NCI-H345 treated with DMSO at 0.1 percent for 48 hours (cell line): ENCODE measurements around the gene EPN3.

Experiments
- DNase-seq: peaks from one replicate; lab custom pipeline; 2025; ENCODE audit not compliant: unreplicated experiment; lab: John Stamatoyannopoulos, UW

Gene EPN3

DNA sequence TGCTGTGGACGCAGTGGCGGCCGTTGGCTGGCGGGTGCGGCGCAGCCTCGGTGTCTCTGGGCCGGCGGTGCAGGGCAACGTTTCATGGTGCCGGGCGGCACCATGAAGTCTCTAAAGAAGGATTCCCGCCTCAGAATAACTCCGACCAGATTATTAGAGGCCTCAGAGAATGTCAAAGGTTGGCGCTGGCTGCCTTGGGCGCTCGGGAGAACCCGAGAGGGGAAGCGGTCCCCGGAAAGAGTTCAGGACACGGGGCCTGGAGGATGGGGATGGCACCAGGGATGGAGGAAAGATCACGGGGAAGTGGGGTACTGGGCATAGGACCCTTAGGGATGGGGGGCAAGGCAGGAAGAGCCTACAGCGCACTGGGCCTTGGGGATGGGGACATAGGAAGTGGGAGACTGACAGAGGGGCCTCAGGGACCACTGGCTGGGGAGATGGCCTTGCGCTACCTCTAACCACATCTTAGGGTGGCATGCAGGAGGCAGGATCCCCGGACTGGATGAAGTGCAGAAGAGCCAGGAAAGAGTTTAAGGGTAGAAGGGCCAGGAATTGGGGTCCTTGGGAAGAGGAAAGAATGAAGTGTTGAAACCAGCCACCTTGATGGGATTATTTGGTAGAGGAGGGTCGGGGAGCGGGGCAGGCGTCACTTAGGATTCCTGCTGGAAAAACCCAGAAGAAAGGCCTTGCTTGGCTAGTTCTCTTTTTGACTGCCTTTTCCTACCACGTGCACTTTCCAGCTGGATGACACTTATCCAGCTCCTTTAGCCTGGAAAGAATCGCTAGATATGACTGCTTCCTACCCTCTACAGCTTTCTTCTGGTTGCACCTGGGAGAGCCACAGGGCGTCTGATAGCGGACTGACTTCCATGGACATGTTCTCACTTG is 23.7 kb upstream of the EPN3 start:
- no peak for DNase-seq

GRCh38 chr17:50511058-50511457 is 21.5 kb upstream of the EPN3 start:
- DNase-seq, result no peak

DNA sequence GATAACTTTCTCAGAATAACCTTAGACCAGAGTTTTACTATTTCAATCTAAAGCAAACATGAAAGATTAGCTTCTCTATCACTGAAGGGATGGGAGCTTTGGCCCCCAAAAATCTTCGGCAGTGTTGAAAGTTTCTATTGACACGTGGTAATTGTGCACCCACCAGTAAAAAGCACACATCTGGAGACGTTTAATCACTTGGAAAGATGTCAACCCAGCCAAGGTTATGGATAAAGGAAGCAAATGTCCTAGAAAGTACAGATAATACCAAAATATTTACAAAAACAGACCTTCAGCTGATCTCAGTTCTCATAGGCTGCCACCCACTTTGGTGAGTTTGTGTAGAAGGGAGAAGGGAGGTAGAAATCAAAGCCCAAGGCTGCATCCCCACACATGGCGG is 19.0 kb upstream of the EPN3 start:
- no peak for DNase-seq

DNA sequence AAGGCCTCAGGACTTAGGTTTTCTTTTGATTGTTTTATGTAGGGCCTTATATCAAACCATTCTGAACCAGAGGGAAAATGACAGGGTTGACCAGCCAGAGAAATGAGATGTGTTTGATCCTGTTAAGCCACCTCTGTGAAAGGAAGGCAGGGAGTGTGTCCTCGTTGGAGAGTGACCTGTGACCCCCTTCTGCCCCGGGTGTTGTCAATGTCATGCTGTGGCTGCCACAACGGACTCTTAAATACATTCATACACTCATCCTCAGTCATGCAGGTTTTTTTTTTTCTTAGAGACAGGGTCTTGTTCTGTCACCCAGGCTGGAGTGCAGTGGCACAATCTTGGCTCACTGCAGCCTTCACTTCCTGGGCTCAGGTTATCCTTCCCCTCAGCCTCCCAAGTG is 18.1 kb upstream of the EPN3 start:
- no peak for DNase-seq

DNA sequence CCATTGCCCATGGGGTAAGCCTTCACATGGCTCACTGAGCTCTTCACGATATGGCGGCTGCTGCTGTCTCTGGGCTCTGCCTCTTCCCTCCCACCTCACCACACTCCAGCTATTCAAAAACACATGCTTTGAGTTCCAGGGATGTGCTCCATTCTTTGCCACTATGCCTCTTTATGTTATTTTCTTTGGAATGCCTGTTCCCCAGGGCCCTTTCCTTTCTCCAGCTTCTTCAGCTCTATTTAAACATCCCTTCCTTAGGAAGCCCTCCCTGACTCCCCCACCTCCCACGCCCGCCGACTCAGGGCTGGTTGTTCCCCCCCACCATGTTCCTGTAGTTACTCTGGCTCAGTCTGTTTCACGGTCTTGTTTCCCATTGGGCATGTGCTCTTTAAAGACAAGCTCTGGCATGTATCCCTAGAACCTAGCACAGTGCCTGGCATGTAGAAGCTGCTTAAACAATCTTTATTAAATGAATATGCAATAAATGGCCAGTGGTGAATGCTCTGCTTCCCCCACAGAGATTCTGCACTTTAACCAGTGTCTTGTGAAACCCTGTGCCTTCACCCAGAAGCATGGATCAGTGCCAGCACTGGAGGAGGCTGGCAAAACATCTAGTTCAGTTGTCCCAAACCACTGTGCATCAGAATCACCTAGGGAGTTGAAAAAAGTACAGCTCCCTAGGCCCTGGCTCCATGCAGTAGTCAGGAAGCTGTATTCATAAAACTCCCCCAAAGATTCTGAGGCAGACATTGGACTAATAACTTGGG is 17.4 kb upstream of the EPN3 start:
- no peak for DNase-seq

- DNase-seq, result no peak
These were observed 15.5 kb upstream of the EPN3 start for GRCh38 chr17:50517011-50517410.

- no peak for DNase-seq
These were observed 14.8 kb upstream of the EPN3 start for GRCh38 chr17:50517504-50518383.

DNA sequence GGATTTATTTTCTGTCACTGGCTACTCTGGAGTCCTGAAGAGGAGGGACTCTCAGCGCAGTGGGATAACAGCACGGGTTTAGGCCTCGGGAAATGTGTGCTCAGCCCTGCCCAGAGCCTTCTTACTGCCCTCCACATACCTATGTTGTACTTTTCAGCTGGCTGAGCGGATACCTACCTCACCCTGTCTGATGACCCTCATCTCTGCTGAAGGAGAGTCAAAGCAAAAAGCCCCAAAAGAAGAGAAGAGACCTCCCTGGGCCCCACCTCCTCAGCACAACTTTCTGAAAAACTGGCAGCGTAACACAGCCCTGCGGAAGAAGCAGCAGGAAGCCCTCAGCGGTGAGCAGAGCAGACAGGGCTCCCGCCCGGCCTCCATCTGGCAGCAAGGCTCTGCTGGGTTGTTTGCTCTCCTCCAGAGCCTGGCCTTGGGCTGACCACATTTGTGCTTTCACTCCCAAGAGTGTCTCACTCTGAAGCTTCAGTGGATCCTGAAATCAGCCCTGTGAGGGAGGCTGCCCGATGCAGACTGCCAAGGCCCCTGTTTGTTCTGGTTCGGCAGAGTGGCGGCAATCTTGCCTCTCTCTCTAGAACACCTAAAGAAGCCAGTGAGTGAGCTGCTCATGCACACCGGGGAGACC is 14.0 kb upstream of the EPN3 start:
- no peak for DNase-seq

DNA sequence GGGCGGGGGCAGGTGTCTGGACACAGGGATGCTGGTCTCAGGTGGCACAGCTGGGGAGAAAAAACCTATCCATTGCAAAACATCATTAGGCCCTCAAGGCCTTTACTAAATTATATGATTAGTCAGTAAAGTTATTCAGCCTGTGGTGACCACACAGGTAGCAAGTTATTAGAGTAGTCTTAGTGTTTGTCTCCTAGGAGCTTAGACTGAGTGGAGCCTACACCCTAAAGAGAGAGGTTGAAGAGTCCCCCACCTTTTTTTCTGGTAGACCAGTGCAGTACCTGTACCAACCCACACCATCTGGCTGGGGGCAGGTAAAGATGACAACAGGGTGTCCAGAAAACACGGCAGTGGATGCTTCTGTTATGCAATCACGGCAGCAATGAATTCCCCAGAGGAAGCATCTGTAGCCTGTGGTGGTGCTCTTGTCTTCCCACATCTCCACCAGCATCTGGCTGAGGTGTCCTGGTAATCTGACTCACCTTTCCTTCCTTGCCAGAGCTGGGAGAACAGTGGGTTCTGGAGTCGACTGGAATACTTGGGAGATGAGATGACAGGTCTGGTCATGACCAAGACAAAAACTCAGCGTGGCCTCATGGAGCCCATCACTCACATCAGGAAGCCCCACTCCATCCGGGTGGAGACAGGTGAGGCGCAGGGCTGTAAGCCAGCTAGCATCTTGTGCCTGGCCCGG is 13.2 kb upstream of the EPN3 start:
- no peak for DNase-seq

- DNase-seq, result no peak
These were observed 12.1 kb upstream of the EPN3 start for GRCh38 chr17:50520483-50520882.

- no peak for DNase-seq
These were observed 11.0 kb upstream of the EPN3 start for GRCh38 chr17:50521514-50521913.

DNA sequence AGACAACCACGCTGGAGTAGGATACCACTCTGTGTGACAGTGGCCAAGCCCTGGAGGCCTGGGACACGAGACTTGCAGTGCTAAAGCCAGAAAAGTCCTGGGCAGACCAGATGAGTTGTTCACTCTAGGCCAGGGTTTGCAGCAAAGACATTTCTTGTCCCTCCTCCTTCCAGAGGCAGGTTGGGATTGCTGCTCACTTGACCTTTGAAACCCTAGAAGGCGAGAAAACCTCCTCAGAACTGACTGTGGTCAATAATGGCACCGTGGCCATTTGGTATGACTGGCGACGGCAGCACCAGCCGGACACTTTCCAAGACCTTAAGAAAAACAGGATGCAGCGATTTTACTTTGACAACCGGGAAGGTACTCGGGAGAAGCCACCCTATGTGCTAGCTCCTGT is 9.8 kb upstream of the EPN3 start:
- DNase-seq, result no peak

GRCh38 chr17:50523208-50523607 is 9.3 kb upstream of the EPN3 start:
- no peak for DNase-seq

DNA sequence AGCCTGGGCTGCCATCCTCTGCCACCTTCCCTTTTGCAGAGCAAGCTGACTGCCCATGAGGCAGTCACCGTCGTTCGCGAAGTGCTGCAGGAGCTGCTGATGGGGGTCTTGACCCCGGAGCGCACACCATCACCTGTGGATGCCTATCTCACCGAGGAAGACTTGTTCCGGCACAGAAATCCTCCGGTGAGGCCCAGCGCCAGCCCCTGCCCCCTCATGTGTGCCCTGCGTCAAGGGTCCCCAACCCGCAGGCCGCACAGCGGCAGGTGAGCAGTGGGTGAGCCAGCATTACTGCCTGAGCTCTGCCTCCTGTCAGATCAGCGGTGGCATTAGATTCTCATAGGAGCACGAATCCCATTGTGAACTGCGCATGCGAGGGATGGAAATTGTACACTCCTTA is 7.7 kb upstream of the EPN3 start:
- no peak for DNase-seq

DNA sequence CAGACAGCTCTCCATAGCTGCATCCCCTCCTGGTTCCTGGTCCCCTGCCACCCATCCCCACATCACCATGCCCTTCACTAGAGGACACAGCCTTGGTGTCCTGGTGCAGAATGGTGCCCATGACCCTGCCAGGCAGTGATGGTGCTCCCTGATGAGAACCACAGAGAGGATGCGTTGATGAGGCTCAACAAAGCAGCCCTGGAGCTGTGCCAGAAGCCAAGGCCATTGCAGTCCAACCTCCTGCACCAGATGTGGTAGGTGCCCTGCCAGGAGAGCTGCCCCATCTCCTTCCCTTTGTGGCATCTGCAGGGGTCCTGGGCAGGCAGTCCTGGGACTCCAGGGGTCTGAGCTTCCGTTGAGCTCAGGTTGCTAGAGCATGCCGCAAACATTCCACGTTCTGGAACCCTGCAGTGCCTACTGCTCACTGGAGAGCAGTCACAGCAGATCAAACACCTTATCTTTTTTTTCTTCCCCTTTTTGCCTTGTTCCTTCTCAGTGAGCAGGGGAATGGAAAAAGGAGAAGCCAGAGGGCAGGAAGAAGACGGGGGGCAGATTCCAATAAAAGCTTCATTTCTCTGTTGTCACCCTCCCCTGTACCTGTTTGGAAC is 5.3 kb upstream of the EPN3 start:
- DNase-seq, result no peak

DNA sequence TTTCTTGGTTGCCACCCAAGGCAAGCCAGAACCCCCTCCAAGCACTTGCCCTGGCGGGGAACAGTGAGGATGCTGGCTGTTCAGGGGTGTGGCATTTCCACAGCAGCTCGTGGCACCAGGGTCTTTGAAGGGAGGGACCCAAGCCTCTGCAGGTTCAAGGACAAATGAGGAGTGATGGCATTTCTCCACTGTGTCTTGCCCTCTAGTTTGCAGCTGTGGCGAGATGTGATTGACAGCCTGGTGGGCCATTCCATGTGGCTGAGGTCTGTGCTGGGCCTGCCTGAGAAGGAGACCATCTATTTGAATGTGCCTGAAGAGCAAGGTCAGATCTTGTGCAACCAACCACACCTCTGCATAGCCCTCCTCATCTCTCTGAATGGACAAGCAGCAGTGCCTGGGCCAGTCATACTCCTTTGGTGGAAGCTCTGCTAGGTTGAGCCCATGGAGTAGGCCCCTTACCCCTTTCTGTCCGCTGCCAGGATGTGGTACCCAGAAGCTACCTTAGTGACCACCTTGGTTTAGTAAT is 4.5 kb upstream of the EPN3 start:
- DNase-seq, result no peak

- DNase-seq, result no peak
These were observed 2.7 kb upstream of the EPN3 start for GRCh38 chr17:50529849-50530248.

- no peak for DNase-seq
These were observed 1.0 kb upstream of the EPN3 start for GRCh38 chr17:50531428-50532025.

GRCh38 chr17:50533185-50533584 is 650 bp downstream of the EPN3 start:
- no peak for DNase-seq
